GM18520 (cell line): ENCODE results near the gene TRIM62.
"Not testable (repeated sequence)": the region's sequence is repeated elsewhere in the genome, so short reads cannot be mapped to it uniquely, and the experiment has no call there.

ENCODE experiments used
- ATAC-seq: cut with Tn5 transposase; IDR thresholded peaks from one replicate; pipeline ENCODE4 v1.9.1; 2021; ENCODE audit not compliant: unreplicated experiment

TRIM62 gene

GRCh38 chr1:33117440-33118085 is 64.3 kb downstream of the TRIM62 start:
- no peak for ATAC-seq

GRCh38 chr1:33111965-33112364 is 69.9 kb downstream of the TRIM62 start:
- ATAC-seq, result no peak

DNA sequence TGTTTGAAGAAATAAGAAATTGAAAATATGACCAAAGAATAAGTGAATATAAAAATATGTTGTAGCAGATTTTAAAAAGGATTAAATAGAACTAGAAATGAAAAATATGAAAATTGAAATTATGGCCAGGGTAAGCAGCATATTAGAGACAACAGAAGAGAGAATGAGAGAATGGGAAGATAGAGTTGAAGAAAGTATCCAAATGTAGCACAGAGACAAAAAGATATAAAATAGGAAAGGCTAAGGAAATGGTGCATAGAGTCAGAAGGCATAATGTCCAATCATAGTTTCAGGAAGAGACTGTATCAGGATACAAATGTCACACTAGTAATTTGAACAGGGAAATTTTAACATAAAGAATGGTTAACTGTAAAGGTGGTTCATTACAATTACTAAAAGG is 71.4 kb downstream of the TRIM62 start:
- no peak for ATAC-seq

DNA sequence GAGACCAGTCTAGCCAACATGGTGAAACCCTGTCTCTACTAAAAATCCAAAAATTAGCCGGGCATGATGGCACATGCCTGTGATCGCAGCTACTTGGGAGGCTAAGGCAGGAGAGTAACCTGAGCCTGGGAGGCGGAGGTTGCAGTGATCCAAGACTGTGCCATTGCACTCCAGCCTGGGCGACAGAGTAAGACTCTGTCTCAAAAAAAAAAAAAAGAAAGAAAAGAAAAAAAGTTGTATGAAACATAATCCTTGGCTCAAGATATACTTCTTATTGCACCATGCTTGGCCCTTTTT is 81.8 kb downstream of the TRIM62 start:
- not testable (repeated sequence) for ATAC-seq

DNA sequence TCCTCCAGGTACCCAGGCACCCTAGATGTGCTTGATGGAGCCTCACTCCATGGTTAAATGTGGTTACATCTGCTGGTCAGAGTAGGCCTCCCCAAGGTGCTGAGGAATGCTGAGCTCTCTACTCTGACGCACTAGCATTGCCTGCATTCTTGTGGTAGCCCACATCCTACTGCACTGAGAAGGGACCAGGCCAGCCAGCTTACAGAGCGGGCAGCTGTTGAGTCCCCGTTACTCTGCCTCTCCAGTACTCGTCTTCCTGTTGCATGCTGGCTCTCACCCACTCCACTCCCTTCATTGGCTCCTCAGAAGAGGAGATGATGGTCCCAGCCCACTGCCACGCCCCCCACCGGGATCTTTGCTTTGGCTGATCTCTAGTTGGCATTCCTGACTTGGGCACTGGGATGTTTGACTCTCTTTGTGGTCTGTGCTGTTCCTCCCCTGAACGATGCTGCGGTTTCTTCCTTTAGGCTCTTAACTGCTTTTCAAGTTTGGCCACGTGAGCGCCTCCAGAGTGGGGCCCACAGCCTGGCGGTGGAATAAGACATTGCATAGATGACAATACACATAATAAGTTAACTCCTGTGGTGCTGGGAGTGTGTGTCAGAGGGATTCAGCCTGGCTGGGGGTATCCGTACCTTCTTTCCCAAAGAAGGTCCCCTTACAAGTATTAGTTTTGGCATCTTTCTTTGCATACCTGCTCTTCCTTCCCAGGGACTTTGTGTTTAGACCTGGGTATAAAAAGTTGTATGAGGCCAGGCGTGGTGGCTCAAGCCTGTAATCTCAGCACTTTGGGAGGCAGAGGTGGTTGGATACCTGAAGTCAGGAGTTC is 82.3 kb downstream of the TRIM62 start:
- ATAC-seq, result no peak

DNA sequence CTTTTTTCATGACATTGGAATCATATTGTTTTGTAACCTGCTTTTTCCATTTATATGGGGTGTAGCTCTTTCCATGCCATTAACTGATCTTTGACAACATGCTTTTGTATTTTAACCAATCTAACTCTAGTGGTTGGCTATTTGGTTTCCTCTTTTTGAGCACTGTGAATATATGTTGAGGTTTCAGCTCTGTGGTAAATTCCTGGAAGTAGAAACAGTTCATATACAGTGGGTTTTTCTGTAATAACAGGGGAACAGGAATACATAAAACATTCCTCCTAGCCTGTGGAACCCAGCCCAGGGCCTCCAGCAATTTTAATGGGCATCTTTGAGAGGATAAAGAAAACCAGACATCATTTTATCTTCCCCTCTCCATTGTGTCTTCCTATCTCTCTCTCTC is 83.5 kb downstream of the TRIM62 start:
- ATAC-seq, result no peak

DNA sequence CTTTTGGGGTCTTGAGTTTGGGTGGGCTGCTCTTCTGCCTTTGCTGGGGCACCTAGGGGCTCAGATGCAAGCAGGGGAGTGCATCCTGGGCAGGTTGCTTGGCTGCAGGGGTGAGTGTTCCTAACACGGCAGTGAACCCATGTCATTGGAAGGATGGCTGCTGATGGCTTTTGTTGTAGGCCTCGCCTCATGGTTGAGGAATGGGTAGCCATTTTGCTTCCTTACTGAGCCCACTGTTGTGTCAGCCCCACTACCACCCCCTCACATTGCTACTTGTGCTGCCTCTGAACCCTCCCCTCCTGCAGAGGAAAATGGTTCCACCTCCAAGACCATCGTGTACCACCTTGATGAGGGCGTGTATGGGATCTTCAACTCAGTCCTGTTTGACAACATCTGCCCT is 84.1 kb downstream of the TRIM62 start:
- ATAC-seq, result no peak

GRCh38 chr1:33097137-33097611 is 84.7 kb downstream of the TRIM62 start:
- ATAC-seq, result no peak

DNA sequence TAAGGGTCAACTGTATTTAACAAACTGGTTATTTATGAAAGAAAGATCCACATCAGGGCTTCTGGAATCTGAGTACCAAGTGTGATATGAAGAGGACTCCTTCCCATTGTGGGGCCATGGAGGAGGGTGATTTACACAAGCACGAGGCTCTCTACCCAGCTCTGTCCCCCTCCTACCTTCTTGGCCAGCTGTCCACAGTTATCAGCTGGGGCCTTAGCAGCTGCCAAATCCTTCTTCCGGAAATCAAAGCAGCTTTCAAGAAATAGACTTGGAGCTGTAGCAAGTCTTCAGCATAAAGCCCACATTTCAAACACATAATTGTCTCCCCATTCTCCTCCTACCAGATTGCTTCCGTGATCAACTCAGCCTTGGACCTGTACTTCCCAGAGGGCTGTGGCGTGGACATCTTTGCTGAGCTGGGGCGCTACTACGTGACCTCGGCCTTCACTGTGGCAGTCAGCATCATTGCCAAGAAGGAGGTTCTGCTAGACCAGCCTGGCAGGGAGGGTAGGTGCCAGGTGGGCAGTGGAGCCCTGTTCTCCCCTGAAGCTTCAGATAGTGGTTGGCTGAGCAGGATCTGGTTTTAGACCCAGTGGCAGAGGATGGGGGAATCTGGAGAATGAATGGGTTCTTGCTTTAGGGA is 85.4 kb downstream of the TRIM62 start:
- ATAC-seq, result no peak
